H7 (cell line): ENCODE results near the gene USP47. TPM values are rescaled to one million over a fixed set of nuclear protein-coding genes. Genes with fewer than 3 reads are reported as not detected.

ENCODE experiments used
- DNase-seq: peaks from one replicate; pipeline ENCODE4 v3.0.0; 2012
- H3K27me3 ChIP-seq: 2 replicates; pipeline ENCODE4 v1.6.0; 2011; ENCODE audit warnings: mild to moderate bottlenecking, low read length; ENCODE audit not compliant: control insufficient read depth, insufficient read depth
- H3K36me3 ChIP-seq: replicated peaks from 2 replicates; pipeline ENCODE4 v1.5.1; 2011; ENCODE audit warnings: low read length; ENCODE audit not compliant: control insufficient read depth, insufficient read depth
- H3K4me3 ChIP-seq: 2 replicates; pipeline ENCODE4 v1.5.1; 2011; ENCODE audit warnings: low read depth, mild to moderate bottlenecking, control low read depth, low read length, moderate library complexity; ENCODE audit not compliant: insufficient read depth
- total RNA-seq: library from RNA; depleted of rRNA; stranded (reverse); fragments of >200 nt; shearing (Covaris generic); gene quantifications from 2 replicates; pipeline ENCODE4 v1.2.3, GENCODE V29; 2014

Gene USP47
- total RNA-seq, 1 experiment from 2014 or later = 25.8 TPM

GRCh38 chr11:11978792-11979487 lies 137.2 kb downstream of the USP47 start:
- no peak for DNase-seq
- no peak overlapping the region for H3K4me3 ChIP-seq
- H3K27me3 ChIP-seq = no peaks in the 10 kb centered on the region
- H3K36me3 ChIP-seq = no peaks in the 10 kb centered on the region

GRCh38 chr11:11979488-11980117 lies 137.8 kb downstream of the USP47 start:
- Histone ChIP-seq H3K27me3 (no peaks in the 10 kb centered on the region), H3K36me3 (no peaks in the 10 kb centered on the region)
- no peak for DNase-seq

DNA sequence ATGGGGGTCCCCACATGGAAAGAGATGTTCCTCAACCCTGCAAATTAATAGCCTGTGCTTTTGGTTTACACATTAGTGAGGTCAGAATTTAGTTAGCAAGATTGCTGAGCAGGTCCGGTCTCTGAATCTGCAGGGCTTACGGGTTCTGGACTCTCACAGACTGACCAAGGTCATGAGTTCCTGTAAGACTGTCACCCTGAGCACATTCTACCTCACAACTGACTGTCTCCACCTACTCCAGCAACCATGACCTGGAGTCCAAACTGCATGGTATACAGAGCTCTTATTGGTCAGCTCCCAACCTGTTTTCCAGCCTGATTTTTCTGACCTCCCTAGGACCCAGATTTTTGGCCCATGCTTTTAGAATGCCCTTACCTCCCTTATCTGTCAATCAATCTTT lies 138.4 kb downstream of the USP47 start:
- Histone ChIP-seq H3K27me3 (no peaks in the 10 kb centered on the region), H3K4me3 (no peak overlapping the region), H3K36me3 (no peaks in the 10 kb centered on the region)
- DNase-seq = no peak

More at GRCh38 chr11:11979488-11980117, 137.8 kb downstream of the USP47 start:
- no peak overlapping the region for H3K4me3 ChIP-seq

- no peak overlapping the region for H3K4me3 ChIP-seq
- H3K36me3 ChIP-seq = no peaks in the 10 kb centered on the region
- no peak for DNase-seq
- H3K27me3 ChIP-seq = no peaks in the 10 kb centered on the region
Measured at GRCh38 chr11:11980841-11981308, 139.1 kb downstream of the USP47 start.

- no peak for DNase-seq
- H3K4me3 ChIP-seq = no peak overlapping the region
- H3K27me3 ChIP-seq = no peaks in the 10 kb centered on the region
- H3K36me3 ChIP-seq = no peaks in the 10 kb centered on the region
Measured at GRCh38 chr11:11981364-11981763, 139.6 kb downstream of the USP47 start.

GRCh38 chr11:11981840-11982239 lies 140.1 kb downstream of the USP47 start:
- DNase-seq = no peak
- H3K27me3 ChIP-seq = no peaks in the 10 kb centered on the region
- H3K4me3 ChIP-seq = no peak overlapping the region
- no peaks in the 10 kb centered on the region for H3K36me3 ChIP-seq

DNA sequence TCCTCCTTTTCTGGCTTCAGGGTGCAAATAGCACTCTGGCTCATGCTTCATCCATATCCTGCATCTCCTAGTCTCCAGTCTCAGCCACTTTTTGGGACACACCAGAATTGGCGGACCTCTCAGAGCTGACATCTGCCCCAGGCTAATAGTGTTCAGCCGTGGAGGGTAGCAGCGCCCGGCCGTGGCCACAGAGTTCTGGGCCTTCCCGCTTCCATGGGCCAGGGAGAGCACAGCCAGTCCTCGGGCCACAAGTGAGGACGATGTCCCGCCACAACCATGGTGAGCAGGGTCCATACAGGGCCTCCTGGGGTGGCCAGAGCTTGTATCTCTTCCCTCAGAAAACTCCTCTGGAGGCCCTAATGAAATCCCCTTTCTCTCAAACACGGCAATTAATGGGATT lies 140.7 kb downstream of the USP47 start:
- Histone ChIP-seq H3K27me3 (no peaks in the 10 kb centered on the region), H3K36me3 (no peaks in the 10 kb centered on the region), H3K4me3 (no peak overlapping the region)
- DNase-seq = no peak

DNA sequence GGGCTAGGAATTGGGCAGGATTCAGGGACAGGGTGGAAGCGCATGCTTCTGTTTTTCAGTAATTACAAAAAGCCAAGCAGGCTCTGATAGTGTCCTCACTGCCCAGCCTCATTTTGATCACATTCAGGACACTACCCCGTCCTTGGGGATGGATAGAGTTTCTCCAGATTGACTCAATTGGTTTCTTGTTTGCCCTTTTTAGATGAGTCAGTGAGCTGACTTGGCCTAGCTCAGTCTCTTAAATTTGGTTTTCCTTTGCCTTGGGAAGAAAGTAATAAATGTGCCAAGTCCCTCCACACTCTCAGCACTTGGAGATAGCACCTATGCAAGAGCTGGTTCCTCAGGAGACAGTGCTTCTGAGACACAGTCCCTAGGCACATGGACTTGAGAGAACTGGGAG lies 141.2 kb downstream of the USP47 start:
- Histone ChIP-seq H3K4me3 (no peak overlapping the region), H3K27me3 (no peaks in the 10 kb centered on the region), H3K36me3 (no peaks in the 10 kb centered on the region)
- DNase-seq = no peak

DNA sequence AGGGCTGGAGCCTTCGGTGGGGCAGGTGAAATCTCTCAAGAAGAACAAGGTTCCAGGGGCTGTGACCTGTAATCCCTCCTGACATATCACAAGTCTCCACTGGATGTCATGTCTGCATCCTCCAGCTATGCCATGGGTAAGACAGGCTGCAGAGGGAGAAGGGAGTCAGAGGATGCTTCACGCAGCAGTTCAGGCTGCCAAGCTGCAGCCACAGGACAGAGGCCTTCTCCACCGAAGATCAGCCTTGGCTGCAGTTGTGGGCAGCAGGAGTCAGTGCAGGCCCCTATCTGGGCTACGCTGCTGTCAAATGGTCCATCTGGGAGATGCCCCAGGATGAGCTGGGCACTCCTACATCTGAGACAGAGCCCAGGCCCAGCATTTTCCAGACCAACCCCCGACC lies 141.7 kb downstream of the USP47 start:
- no peaks in the 10 kb centered on the region for H3K27me3 ChIP-seq
- no peak for DNase-seq
- H3K4me3 ChIP-seq = no peak overlapping the region
- H3K36me3 ChIP-seq = no peaks in the 10 kb centered on the region

GRCh38 chr11:11984563-11984962 lies 142.8 kb downstream of the USP47 start:
- no peak for DNase-seq
- Histone ChIP-seq H3K36me3 (no peaks in the 10 kb centered on the region), H3K27me3 (no peaks in the 10 kb centered on the region), H3K4me3 (no peak overlapping the region)

GRCh38 chr11:11985016-11985715 lies 143.4 kb downstream of the USP47 start:
- DNase-seq = no peak
- no peaks in the 10 kb centered on the region for H3K36me3 ChIP-seq
- H3K27me3 ChIP-seq = no peaks in the 10 kb centered on the region
- H3K4me3 ChIP-seq = no peak overlapping the region

- Histone ChIP-seq H3K36me3 (no peaks in the 10 kb centered on the region), H3K4me3 (no peak overlapping the region), H3K27me3 (no peaks in the 10 kb centered on the region)
- DNase-seq = no peak
Measured at GRCh38 chr11:11985954-11986949, 144.5 kb downstream of the USP47 start.

DNA sequence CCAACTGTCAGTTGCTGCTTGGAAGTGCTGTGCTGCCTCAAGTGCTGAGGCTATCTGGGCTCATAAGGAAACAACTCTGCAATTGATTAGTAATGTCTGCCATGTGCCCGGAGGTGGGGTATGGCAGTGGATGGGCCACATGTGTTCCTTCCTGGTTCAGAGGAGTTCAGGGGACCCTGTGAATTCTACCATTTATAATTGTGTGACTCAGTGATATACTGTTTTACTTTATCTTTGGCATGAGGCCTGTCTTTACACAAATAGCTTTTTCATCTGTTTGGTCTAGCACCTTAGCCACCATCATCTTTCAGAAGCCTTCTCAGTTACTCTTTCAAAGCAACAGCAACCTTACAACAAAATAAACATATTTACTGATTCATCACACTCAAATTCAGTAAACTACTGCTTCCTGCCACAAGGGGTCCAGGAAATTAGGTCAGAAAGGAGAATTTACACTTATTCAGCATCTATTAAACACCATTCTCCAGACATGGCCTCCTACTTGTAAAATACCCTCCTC lies 145.8 kb downstream of the USP47 start:
- Histone ChIP-seq H3K27me3 (no peaks in the 10 kb centered on the region), H3K4me3 (no peak overlapping the region), H3K36me3 (no peaks in the 10 kb centered on the region)
- no peak for DNase-seq

DNA sequence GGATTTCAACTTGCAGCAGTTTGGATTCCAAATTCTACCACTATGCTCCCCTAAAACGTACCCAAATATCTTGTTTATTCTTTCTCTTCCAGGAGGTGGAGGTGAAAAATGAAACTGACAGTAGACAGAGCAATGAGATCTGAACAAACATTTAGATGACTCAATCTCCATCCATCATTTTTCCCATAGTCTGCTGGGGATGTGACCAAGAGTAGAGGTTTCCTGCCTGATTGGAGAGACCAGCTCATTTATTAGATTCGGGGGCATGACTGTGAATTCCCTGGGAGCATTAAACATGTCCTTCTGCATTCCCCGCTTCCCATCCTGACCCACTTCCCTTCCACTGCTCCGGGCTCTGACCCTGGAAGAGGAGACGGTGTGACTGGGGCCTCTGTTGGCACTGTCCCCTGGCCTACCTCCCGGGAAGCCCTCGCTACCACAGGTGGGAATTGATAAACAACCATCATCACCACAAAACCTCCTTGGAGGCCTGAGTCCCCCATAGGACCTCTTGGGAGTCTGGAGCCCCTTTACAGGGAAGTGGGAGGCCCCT lies 146.4 kb downstream of the USP47 start:
- Histone ChIP-seq H3K27me3 (no peaks in the 10 kb centered on the region), H3K36me3 (no peaks in the 10 kb centered on the region), H3K4me3 (no peak overlapping the region)
- no peak for DNase-seq
